Adrenal gland (tissue), 12 donors: ENCODE data around the gene TNFSF8. TPM values are rescaled to one million over a fixed set of nuclear protein-coding genes. Genes with fewer than 3 reads are reported as not detected.

Source experiments
- DNase-seq, 7 donors: peaks; one replicate each; pipeline ENCODE4 v3.0.0-alpha.2; 2019 to 2020
- H3K27ac ChIP-seq, 5 donors: fragments of 200-600 bp; sonication (generic) in 4 of 5; 1 replicate in 3 of 5; 2 replicates in 2 of 5; pipeline versions ENCODE4 v1.5.1 to v1.8.0; 2016 to 2020; ENCODE audit warnings: mild to moderate bottlenecking in 1 of 5
- H3K27me3 ChIP-seq: fragments of 200-600 bp; 2 replicates; pipeline ENCODE4 v1.8.0; 2021
- H3K36me3 ChIP-seq, 2 donors: fragments of 200-600 bp; replicated peaks in 1 of 2; 1 replicate in 1 of 2; 2 replicates in 1 of 2; pipeline versions ENCODE4 v1.5.1 to v1.8.0; 2018 to 2022
- H3K4me1 ChIP-seq, 2 donors: fragments of 200-600 bp; replicated peaks in 1 of 2; 1 replicate in 1 of 2; 2 replicates in 1 of 2; pipeline versions ENCODE4 v1.5.1 to v1.8.0; 2018 to 2021
- H3K4me3 ChIP-seq, 4 donors: fragments of 200-600 bp; sonication (generic) in 3 of 4; one replicate each; pipeline ENCODE4 v1.5.1; 2016 to 2018
- H3K9me3 ChIP-seq, 3 donors: fragments of 200-600 bp; sonication (generic) in 1 of 3; replicated peaks in 1 of 3; 1 replicate in 2 of 3; 2 replicates in 1 of 3; pipeline versions ENCODE4 v1.5.1 to v1.8.0; 2016 to 2021
- CTCF ChIP-seq, 6 experiments: fragments of 450-650 bp in 4 of 6; fragments of 200-600 bp in 2 of 6; sonication (generic) in 1 of 6; IDR thresholded peaks; 1 replicate in 5 of 6; 2 replicates in 1 of 6; pipeline versions ENCODE4 v1.5.1 to v1.8.0; 2016 to 2021; ENCODE audit warnings: antibody characterized with exemption in 6 of 6, mild to moderate bottlenecking in 2 of 6, moderate library complexity in 1 of 6
- POLR2A ChIP-seq, 2 donors: fragments of 450-650 bp; IDR thresholded peaks; one replicate each; pipeline ENCODE4 v1.6.1; 2017; ENCODE audit warnings: antibody characterized with exemption in 2 of 2, mild to moderate bottlenecking in 2 of 2, moderate library complexity in 1 of 2
- WGBS, 4 donors: extraction: QIAGEN DNeasy Blood & Tissue Kit in 2 of 4; methylation state at CpG; one replicate each; pipeline versions ENCODE4 v1.1.5 to v1.1.7; 2013 to 2017; 5-methylcytosine and 5-hydroxymethylcytosine counted together
- intact Hi-C, 2 donors: fragments of 100-400 bp; cut with DNase I; formaldehyde crosslinking; loops; one replicate each; pipeline versions ENCODE4 v1.14.1 to v1.15.0; 2022 to 2023
- polyA plus RNA-seq, 3 donors: library from polyadenylated mRNA; stranded (reverse); fragments of 200-250 nt in 2 of 3; fragments of 350-450 nt in 1 of 3; fragmentation: Illumina TruSeq in 1 of 3; extraction: RNeasy Lipid Tissue Mini Kit (QIAGEN cat#74804) in 1 of 3; gene quantifications; one replicate each; pipeline ENCODE4 v1.2.3, GENCODE V29; 2013 to 2014
- total RNA-seq, 9 donors: library from RNA; depleted of rRNA in 4 of 9; stranded (reverse); fragments of >200 nt in 4 of 9; fragments of 120-200 nt in 1 of 9; fragmentation: NEBNext Ultra II Directional in 1 of 9; extraction: Animal tissue kit (Norgen Biotek cat#: 25700) in 1 of 9; gene quantifications; one replicate each; pipeline versions ENCODE4 v1.1.0 to v1.2.4, GENCODE V29; 2013 to 2023
- donor health status: healthy with polysubstance abuse.
- donor health status: Bipolar disorder and iron deficiency.
- donor health status: DM: yes; HTN: yes; CAD: no.
- donor health status: DM: no; HTN: no; CAD: no.
- donor health status: DM: no; HTN: no; CAD: no.
- donor health status: DM: yes; HTN: yes; CAD: no.

The TNFSF8 gene
- total and polyA plus RNA-seq, 12 donors: 0.34 to 4.8 (median 1.4) TPM

- H3K27me3 ChIP-seq: no peaks in the 10 kb centered on the region
- TF ChIP-seq POLR2A (IDR thresholded peaks at IDR 0.05) (no peak), CTCF (IDR thresholded peaks at IDR 0.05) (no peak)
- H3K27ac ChIP-seq: no peak overlapping the region
- H3K4me1 ChIP-seq: no peaks in the 10 kb centered on the region
- WGBS, 4 donors: 36 to 56% (median 42%) methylated on average over 1 of the region's 1 CpG
- intact Hi-C loops: no loop called here
- DNase-seq: no peak
- H3K36me3 ChIP-seq: no peaks in the 10 kb centered on the region
- H3K4me3 ChIP-seq: no peak overlapping the region
- H3K9me3 ChIP-seq: peaks cover 0 to 4% (median 0%) of the 10 kb centered on the region in 3 donors
These were observed 50.1 kb downstream of the TNFSF8 start for GRCh38 chr9:114880291-114880745.

- Histone ChIP-seq H3K4me3 (no peak overlapping the region), H3K27ac (no peak overlapping the region), H3K4me1 (no peaks in the 10 kb centered on the region), H3K9me3 (peaks cover 0 to 4% (median 0%) of the 10 kb centered on the region in 3 donors), H3K27me3 (no peaks in the 10 kb centered on the region), H3K36me3 (no peaks in the 10 kb centered on the region)
- TF ChIP-seq POLR2A (IDR thresholded peaks at IDR 0.05) (no peak), CTCF (IDR thresholded peaks at IDR 0.05) (no peak)
- WGBS, 4 donors: 77 to 87% (median 84%) methylated on average over 4 of the region's 4 CpGs
- no peak for DNase-seq
- intact Hi-C loops: no loop called here
These were observed 51.4 kb downstream of the TNFSF8 start for GRCh38 chr9:114878879-114879564.

GRCh38 chr9:114869845-114870244, 60.5 kb downstream of the TNFSF8 start:
- DNase-seq: no peak
- no peaks in the 10 kb centered on the region for H3K4me1 ChIP-seq
- intact Hi-C loops: no loop called here
- no peaks in the 10 kb centered on the region for H3K36me3 ChIP-seq
- H3K27me3 ChIP-seq: no peaks in the 10 kb centered on the region
- H3K9me3 ChIP-seq: no peaks in the 10 kb centered on the region
- TF ChIP-seq POLR2A (IDR thresholded peaks at IDR 0.05): no peak
- 57 to 63% (median 58%) methylated on average over 3 of the region's 3 CpGs for WGBS, 4 donors
- H3K27ac ChIP-seq: no peak overlapping the region
- no peak overlapping the region for H3K4me3 ChIP-seq

GRCh38 chr9:114869378-114869777, 61.0 kb downstream of the TNFSF8 start:
- Histone ChIP-seq H3K36me3 (no peaks in the 10 kb centered on the region), H3K27ac (no peak overlapping the region), H3K9me3 (no peaks in the 10 kb centered on the region), H3K4me3 (no peak overlapping the region), H3K4me1 (no peaks in the 10 kb centered on the region), H3K27me3 (no peaks in the 10 kb centered on the region)
- intact Hi-C loops: no loop called here
- TF ChIP-seq POLR2A (IDR thresholded peaks at IDR 0.05) (no peak), CTCF (IDR thresholded peaks at IDR 0.05) (no peak)
- DNase-seq: no peak
- WGBS, 4 donors: 74 to 96% (median 91%) methylated on average over 5 of the region's 5 CpGs

GRCh38 chr9:114867327-114867726, 63.1 kb downstream of the TNFSF8 start:
- WGBS, 4 donors: 76 to 83% (median 79%) methylated on average over 5 of the region's 5 CpGs

More at GRCh38 chr9:114867327-114867726, 63.1 kb downstream of the TNFSF8 start:
- Histone ChIP-seq H3K4me1 (no peaks in the 10 kb centered on the region), H3K27ac (no peak overlapping the region), H3K36me3 (no peaks in the 10 kb centered on the region), H3K27me3 (no peaks in the 10 kb centered on the region), H3K4me3 (no peak overlapping the region), H3K9me3 (no peaks in the 10 kb centered on the region)
- TF ChIP-seq CTCF (IDR thresholded peaks at IDR 0.05) (no peak), POLR2A (IDR thresholded peaks at IDR 0.05) (no peak)
- intact Hi-C loops: no loop called here
- no peak for DNase-seq
